Cardiac septum (tissue), 1 donor: ENCODE results near the gene ADGRL1. TPM values are rescaled to one million over a fixed set of nuclear protein-coding genes. Genes with fewer than 3 reads are reported as not detected.
A peak's percentile ranks its signal among the peaks of the same experiment; 100 is the strongest.
"Not testable (repeated sequence)": the region's sequence is repeated elsewhere in the genome, so short reads cannot be mapped to it uniquely, and the experiment has no call there.

ENCODE experiments used
- DNase-seq: peaks from one replicate; pipeline ENCODE4 v3.0.0-alpha.2; 2020; ENCODE audit warnings: low spot score
- intact Hi-C: fragments of 100-400 bp; cut with DNase I; formaldehyde crosslinking; loops from one replicate; pipeline ENCODE4 v1.14.0; 2022
- total RNA-seq: library from RNA; stranded (reverse); fragmentation: NEBNext Ultra II Directional; extraction: Animal tissue kit (Norgen Biotek cat#: 25700); gene quantifications from one replicate; pipeline ENCODE4 v1.2.1, GENCODE V29; 2021
- donor health status: DM: no; HTN: no; CAD: no.

ADGRL1 gene
- total RNA-seq, 1 donor from 2014 or later: 7.9 TPM

DNA sequence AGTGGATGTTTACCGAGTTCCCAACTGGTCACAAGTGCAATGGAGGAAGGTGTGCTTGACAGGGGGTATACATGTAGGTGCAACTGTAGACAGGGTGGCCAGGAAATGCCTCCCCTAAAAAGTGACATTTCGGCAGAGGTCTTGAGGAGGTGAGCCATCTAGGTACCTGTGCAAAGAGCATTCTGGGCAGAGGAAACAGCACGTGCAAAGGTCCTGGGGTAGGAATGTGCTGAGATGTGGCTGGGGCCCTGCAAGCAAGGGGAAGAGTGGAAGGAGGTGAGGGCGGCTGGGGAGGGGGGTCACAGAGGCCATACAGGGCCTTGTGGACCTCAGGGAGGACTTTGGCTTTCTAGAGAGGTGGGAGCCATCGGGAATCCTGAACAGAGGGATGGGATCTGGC lies 8.1 kb downstream of the ADGRL1 start:
- DNase-seq: no peak
- intact Hi-C loops: loop anchor here (5.0 to 10.0 kb wide), 3 partner anchors 51 to 207 kb away; no protein-coding TSS in a partner anchor

DNA sequence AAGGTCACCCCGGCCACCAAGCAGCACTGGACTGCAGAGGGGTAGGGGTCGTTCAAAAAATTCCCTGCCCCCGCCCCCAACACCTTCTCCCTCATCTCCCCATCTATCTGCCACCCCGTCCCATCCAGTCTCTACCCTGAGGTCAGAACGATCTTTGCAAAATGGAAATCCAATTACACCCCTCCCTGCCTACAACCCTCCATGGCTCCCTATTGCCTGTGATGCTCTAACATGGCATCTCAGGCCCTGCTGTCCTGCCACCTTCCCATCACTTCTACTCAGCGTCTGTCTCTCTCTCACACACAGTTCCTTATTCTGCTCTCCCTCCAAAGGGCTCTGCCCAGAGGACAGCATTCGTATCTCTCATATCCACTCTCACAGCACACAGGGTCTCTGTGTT lies 8.7 kb downstream of the ADGRL1 start:
- not testable (repeated sequence) for DNase-seq
- intact Hi-C loops: loop anchor here (5.0 to 10.0 kb wide), 3 partner anchors 50 to 208 kb away; no protein-coding TSS in a partner anchor

DNA sequence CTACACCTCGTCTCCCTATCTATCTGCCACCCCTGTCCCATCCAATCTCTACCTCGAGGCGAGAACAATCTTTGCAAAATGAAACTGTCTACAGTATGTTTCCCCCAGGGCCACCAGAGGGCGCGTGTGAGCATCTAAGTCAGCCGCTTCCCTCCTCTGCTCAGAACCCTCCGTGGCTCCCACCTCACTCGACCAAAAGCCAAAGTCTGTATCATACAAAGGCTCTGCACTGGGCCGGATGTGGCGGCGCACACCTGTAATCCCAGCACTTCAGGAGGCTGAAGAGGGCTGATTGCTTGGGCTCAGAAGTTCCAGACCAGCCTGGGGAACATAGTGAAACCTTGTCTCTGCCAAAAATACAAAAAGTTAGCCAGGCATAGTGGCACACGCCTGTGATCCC lies 9.9 kb downstream of the ADGRL1 start:
- intact Hi-C loops: loop anchor here (5.0 to 10.0 kb wide), 3 partner anchors 49 to 209 kb away; no protein-coding TSS in a partner anchor

DNA sequence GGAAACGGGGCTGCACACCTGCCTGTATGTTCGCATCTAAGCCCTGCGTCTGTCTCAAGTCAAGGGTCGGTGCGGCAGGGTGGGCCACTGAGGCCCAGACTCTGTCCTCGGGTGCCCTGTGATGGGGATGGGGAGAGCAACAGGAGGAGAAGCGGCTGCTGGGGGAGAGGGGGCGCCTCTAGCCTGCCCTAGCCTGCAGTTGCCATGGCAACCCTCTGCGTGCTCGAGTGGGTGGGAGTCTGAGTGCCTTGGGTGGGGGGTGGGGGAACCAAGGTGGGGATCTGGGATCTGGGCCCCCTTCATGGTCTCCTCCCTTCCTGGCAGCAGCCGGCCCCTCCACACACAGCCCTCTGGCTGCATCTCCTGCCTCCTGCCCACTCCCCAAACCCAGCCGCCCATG lies 10.8 kb downstream of the ADGRL1 start:
- DNase-seq: not testable (repeated sequence)
- intact Hi-C loops: loop anchor here (5.0 to 10.0 kb wide), 3 partner anchors 48 to 210 kb away; no protein-coding TSS in a partner anchor

More for the DNA sequence above, 9.9 kb downstream of the ADGRL1 start:
- peak; percentile 83 for DNase-seq

DNA sequence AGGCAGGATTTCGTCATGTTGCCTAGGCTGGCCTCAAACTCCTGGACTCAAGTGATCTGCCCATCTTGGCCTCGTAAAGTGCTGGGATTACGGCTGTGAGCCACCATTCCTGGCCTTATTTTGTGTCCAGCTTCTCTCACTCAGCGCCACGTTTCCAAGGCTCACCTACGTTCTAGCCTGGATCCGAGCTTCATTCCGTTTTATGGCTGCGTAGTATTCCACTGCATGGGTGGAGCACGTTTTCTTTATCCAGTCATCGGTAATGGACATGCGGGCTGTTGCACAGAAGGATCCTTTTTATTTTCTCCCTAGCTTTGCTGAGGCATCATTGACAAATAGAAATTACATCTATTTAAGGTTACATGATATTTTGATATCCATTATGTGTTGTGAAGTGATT lies 16.6 kb downstream of the ADGRL1 start:
- DNase-seq: no peak
- intact Hi-C loops: no loop called here

DNA sequence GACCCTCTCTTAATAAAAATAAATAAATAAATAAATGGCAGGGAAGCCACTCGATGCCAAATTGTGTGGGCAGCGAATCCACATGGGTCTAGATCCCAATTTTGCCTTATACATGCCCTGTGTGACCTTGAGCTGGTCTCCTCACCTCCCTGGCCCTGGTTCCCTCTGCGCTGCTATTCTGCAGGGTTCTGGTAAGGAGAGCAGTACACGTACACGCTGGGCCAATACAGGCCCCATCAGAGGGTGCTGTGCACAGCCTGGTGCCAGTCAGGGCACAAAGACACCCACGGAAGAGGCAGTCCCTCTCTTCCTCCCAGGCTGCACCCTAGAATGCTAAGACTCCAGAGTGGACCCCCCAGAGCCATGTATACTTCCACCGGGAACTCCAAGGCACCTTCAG lies 17.9 kb downstream of the ADGRL1 start:
- intact Hi-C loops, DNase-seq: not testable (repeated sequence)

GRCh38 chr19:14187561-14187960 lies 18.4 kb downstream of the ADGRL1 start:
- no peak for DNase-seq
- intact Hi-C loops: no loop called here

- DNase-seq, intact Hi-C loops: not testable (repeated sequence)
These were observed 19.3 kb downstream of the ADGRL1 start for GRCh38 chr19:14186684-14187083.

GRCh38 chr19:14185691-14186090 lies 20.3 kb downstream of the ADGRL1 start:
- intact Hi-C loops, DNase-seq: not testable (repeated sequence)

- DNase-seq: no peak
- intact Hi-C loops: no loop called here
These were observed 20.8 kb downstream of the ADGRL1 start for GRCh38 chr19:14185158-14185557.

DNA sequence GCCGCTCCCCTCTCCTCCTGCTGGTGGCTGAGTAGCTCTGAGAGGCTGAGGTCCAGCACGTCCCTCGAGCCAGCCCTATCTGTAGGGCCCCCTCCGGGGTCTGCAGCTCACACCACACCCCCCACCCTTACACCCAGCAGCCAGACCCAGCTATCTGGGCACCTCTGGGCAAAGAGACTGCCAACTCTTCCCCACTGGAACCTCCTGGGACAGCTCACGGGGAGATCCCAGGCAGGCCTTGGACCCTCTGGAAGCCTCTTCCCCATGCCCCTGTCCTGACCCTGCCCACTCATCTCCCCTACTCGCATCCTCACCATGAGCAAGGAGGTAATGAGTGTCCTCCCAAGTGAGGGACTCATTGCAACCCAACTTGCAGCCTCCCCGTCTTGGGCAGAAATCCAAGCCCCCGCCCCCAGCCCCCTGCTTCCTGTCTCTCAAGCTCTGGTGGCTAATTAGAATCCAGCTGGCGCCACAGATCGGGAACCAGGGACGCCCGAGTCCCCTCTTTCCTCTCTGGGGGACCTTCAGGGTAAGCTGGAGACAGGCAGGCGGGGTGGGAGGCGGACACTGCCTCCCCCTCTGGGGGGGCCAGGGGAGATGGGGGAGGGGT lies 22.1 kb downstream of the ADGRL1 start:
- no peak for DNase-seq
- intact Hi-C loops: no loop called here

DNA sequence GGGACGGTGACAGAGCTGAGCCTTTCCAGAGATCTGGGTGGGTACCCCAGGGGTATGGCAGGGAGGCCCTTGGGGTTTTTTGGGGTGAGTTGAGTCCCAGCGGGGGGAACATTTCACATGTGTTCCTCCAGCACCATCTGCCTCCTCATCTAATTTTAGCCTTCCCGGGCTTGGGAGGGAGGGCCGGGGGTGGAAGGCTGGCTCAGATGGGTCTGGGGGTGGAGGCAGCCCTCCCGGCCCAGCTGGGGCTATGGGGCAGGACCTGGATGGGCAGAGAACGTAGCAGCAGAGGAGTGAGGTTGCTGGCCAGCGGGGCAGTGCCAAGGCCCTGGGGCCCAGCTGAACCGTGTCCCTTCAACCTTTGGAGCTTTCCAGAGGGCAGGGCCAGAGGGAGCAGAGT lies 23.5 kb downstream of the ADGRL1 start:
- intact Hi-C loops: no loop called here
- DNase-seq: no peak

GRCh38 chr19:14181906-14182305 lies 24.1 kb downstream of the ADGRL1 start:
- DNase-seq: no peak
- intact Hi-C loops: no loop called here

GRCh38 chr19:14181199-14181598 lies 24.8 kb downstream of the ADGRL1 start:
- intact Hi-C loops, DNase-seq: not testable (repeated sequence)

GRCh38 chr19:14177496-14178074 lies 28.4 kb downstream of the ADGRL1 start:
- DNase-seq: no peak
- intact Hi-C loops: no loop called here

DNA sequence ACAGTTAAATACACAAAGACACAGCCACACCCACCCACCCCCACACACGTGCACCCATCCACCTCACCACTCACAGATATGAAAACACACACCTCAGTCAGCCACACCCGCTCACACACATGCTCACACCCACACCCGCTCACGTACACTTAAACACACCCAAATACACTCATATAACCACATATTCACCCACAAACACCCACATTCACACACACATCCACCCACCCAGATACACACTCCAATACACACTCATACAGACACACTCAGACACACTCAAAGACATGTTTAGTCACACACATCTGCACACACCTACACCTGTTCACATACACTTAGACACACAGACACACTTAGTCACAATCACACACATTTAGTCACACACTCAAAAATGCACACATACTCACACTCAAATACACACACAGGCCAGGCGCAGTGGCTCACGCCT lies 30.6 kb downstream of the ADGRL1 start:
- DNase-seq: no peak
- intact Hi-C loops: no loop called here

DNA sequence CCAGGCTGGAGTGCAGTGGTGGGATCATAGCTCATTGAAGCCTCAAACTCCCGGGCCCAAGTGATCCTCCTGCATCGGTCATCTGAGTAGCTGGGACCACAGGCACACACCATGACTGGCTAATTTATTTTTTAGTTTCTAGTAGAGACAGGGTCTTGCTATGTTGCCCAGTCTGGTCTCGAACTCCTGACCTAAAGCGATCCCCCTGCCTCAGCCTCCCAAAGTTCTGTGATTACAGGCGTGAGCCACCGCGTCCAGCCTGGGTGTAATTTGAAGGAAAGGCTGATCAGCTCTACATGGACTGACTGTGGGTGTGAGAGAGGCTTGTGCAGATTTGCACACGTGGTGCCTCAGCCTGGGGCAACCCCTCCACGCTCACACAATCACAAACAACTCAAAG lies 31.1 kb downstream of the ADGRL1 start:
- intact Hi-C loops: no loop called here
- no peak for DNase-seq

DNA sequence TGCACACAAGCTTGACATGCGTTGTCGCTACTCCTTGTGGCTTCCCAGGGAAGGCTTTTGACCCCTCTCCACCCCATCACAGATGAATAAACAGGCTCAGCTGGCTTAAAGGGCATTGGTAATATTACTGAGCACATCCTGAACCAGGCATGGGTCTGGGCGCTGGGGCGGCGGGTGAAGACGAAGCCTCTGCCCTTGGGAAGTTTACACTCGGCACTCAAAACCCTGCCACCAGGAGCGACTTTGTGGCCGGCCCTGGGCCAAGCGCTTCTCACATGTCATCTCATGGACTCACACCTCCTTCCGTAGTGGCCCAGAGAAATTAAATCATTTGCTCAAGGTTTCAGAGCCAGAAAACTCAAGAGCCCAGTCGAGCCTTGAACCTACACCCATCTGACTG lies 37.0 kb downstream of the ADGRL1 start:
- DNase-seq: no peak
- intact Hi-C loops: no loop called here

- intact Hi-C loops: no loop called here
- no peak for DNase-seq
These were observed 37.6 kb downstream of the ADGRL1 start for GRCh38 chr19:14168259-14168972.

DNA sequence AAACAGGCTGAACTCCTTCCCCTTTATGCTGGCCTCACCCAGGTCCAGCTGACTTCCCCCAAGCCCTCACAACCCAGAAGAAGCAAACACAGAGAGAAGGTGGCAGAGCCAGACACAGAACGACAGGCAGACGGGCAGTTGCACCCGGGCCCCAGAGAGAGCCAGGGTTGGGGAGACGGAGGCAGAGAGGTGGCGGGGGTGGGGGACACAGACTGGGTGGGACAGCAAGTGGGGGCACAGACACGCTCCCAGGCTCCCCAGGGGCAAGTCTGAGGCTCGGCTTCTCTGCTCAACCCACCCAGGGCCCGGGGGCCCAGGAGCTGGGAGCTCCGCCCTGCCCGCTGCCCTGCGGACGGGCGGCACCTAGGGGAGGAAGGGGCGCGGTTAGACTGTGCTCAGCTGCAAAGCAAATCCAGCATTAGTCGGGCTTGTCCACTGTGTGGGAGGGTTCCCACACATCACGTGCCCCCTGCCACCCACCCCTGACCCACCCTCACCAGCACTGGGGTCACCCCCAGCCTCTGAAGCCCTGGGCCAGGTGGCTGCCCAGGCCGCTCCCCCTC lies 38.3 kb downstream of the ADGRL1 start:
- no peak for DNase-seq
- intact Hi-C loops: no loop called here
